K562 (cell line): ENCODE results near the gene RAB6B. TPM values are rescaled to one million over a fixed set of nuclear protein-coding genes. Genes with fewer than 3 reads are reported as not detected.

Experiments used
- ATAC-seq: fragments of 200-7000 bp; cut with Tn5 transposase; 3 replicates; pipeline ENCODE4 v1.9.1; 2020; ENCODE audit warnings: moderate library complexity
- BruUV-seq: library from RNA; stranded (reverse); fragments of 400-500 nt; replicated peaks from 2 replicates; lab custom pipeline; 2021; lab: Mats Ljungman, UMichigan
- CTCF ChIA-PET: fragments of 300-600 bp; formaldehyde crosslinking; extraction: SDS; loops from one replicate; lab custom pipeline; 2021; ENCODE audit warnings: low intra/inter-chr PET ratio; lab: Yijun Ruan, JAX
- POLR2A ChIA-PET: fragments of 300-600, 350-650 bp; sonication (Branson Sonifier 250); formaldehyde crosslinking; extraction: SDS; loops from one replicate; lab custom pipeline; 2021; ENCODE audit warnings: antibody characterized with exemption, inconsistent platforms; lab: Yijun Ruan, JAX
- DNase-seq, 4 experiments: peaks; one replicate each; pipeline versions ENCODE4 v3.0.0 to v3.0.0-alpha.2; 2011 to 2018; ENCODE audit warnings: low spot score in 3 of 4, mixed read lengths in 3 of 4; ENCODE audit errors: extremely low read depth in 1 of 4
- FAIRE-seq: peaks from 2 replicates; lab custom pipeline; 2011; peaks lifted over from hg19 to GRCh38; lab: Jason Lieb, UNC
- H2AFZ ChIP-seq: 2 replicates; pipeline ENCODE4 v1.6.0; 2011; ENCODE audit warnings: low read depth, low read length, control low read depth, inconsistent platforms
- H3K27ac ChIP-seq: fragments of 200-600 bp; 3 replicates; pipeline ENCODE4 v1.8.0; 2011; ENCODE audit warnings: low read depth, mild to moderate bottlenecking, control low read depth, inconsistent platforms, low read length, moderate library complexity, mixed read lengths; ENCODE audit errors: extremely low read depth
- H3K27me3 ChIP-seq, 2 experiments: fragments of 300-600 bp in 1 of 2; 2 replicates in 1 of 2; 3 replicates in 1 of 2; pipeline versions ENCODE4 v1.6.0 to v1.8.0; 2011; ENCODE audit warnings: inconsistent platforms in 2 of 2, low read length in 2 of 2, mild to moderate bottlenecking in 1 of 2, mixed read lengths in 1 of 2, moderate library complexity in 1 of 2; ENCODE audit not compliant: control insufficient read depth in 2 of 2, insufficient read depth in 2 of 2
- H3K36me3 ChIP-seq: fragments of 300-600 bp; 3 replicates; pipeline ENCODE4 v1.8.0; 2011; ENCODE audit warnings: mild to moderate bottlenecking, low read length, inconsistent platforms; ENCODE audit not compliant: control insufficient read depth, insufficient read depth
- H3K4me1 ChIP-seq, 2 experiments: fragments of 200-600 bp in 1 of 2; replicated peaks in 1 of 2; 2 replicates in 1 of 2; 3 replicates in 1 of 2; pipeline versions ENCODE4 v1.5.1 to v1.8.0; 2011; ENCODE audit warnings: inconsistent platforms in 2 of 2, low read length in 2 of 2, mild to moderate bottlenecking in 1 of 2, mixed read lengths in 1 of 2, moderate library complexity in 1 of 2; ENCODE audit not compliant: control insufficient read depth in 2 of 2, insufficient read depth in 2 of 2
- H3K4me2 ChIP-seq: 2 replicates; pipeline ENCODE4 v1.6.1; 2011; ENCODE audit warnings: low read length, control low read depth, inconsistent platforms, mixed read lengths; ENCODE audit not compliant: insufficient read depth
- H3K4me3 ChIP-seq: fragments of 200-600 bp; sonication (generic), shearing (Covaris generic); 2 replicates; pipeline ENCODE4 v1.5.1; 2016; ENCODE audit warnings: control low read depth, inconsistent platforms
- H3K79me2 ChIP-seq: fragments of 200-600 bp; 3 replicates; pipeline ENCODE4 v1.8.0; 2011; ENCODE audit warnings: low read length, inconsistent platforms; ENCODE audit not compliant: control insufficient read depth, insufficient read depth
- H3K9ac ChIP-seq, 2 experiments: 2 replicates each; pipeline versions ENCODE4 v1.6.0 to v1.6.1; 2011; ENCODE audit warnings: low read depth in 2 of 2, low read length in 2 of 2, control low read depth in 1 of 2, inconsistent platforms in 1 of 2, mild to moderate bottlenecking in 1 of 2, mixed read lengths in 1 of 2; ENCODE audit not compliant: insufficient read depth in 1 of 2
- H3K9me1 ChIP-seq: one replicate; pipeline ENCODE4 v1.6.0; 2011; ENCODE audit warnings: inconsistent platforms, mild to moderate bottlenecking, low read length, moderate library complexity; ENCODE audit not compliant: control insufficient read depth, insufficient read depth
- H3K9me3 ChIP-seq: replicated peaks from 2 replicates; pipeline ENCODE4 v1.5.1; 2011; ENCODE audit warnings: low read depth, low read length, inconsistent platforms; ENCODE audit not compliant: control insufficient read depth, insufficient read depth
- H4K20me1 ChIP-seq: replicated peaks from 2 replicates; pipeline ENCODE4 v1.6.1; 2011; ENCODE audit warnings: low read length, inconsistent platforms, mixed read lengths; ENCODE audit not compliant: control insufficient read depth, insufficient read depth
- ATF4 ChIP-seq: fragments of 450-650 bp; formaldehyde crosslinking; IDR thresholded peaks from 2 replicates; pipeline ENCODE4 v1.4.0; 2022; ENCODE audit warnings: mild to moderate bottlenecking, moderate library complexity
- ATF7 ChIP-seq: fragments of 450-650 bp; IDR thresholded peaks from 2 replicates; pipeline ENCODE4 v1.7.1; 2014; ENCODE audit warnings: mild to moderate bottlenecking, moderate library complexity
- CC2D1A ChIP-seq: fragments of 450-650 bp; IDR thresholded peaks from 2 replicates; pipeline ENCODE4 v1.6.1; 2017; ENCODE audit warnings: mild to moderate bottlenecking
- CREB3 ChIP-seq: fragments of 450-650 bp; conservative IDR thresholded peaks from 2 replicates; pipeline ENCODE4 v1.6.1; 2016; ENCODE audit warnings: missing genetic modification characterization, low read depth, mild to moderate bottlenecking, missing compliant biosample characterization, moderate library complexity
- DMBX1 ChIP-seq: fragments of 250-450 bp; sonication (Bioruptor Pico); IDR thresholded peaks from 2 replicates; pipeline ENCODE4 v1.8.0; 2022; ENCODE audit warnings: inconsistent platforms, mild to moderate bottlenecking, moderate library complexity, borderline replicate concordance
- HDAC6 ChIP-seq: IDR thresholded peaks from 2 replicates; pipeline ENCODE4 v1.6.1; 2012; ENCODE audit warnings: low read depth, mild to moderate bottlenecking, control low read depth, inconsistent platforms, low read length, moderate library complexity
- JUN ChIP-seq, 2 experiments: sonication (generic) in 1 of 2; formaldehyde crosslinking in 1 of 2; IDR thresholded peaks; 2 replicates each; pipeline versions ENCODE4 v1.6.1 to v1.8.0; 2012 to 2022; ENCODE audit warnings: borderline replicate concordance in 2 of 2, mild to moderate bottlenecking in 2 of 2, improper control_type of control experiment in 1 of 2, low read depth in 1 of 2, low read length in 1 of 2, missing genetic modification reagents in 1 of 2
- SIRT6 ChIP-seq: IDR thresholded peaks from one replicate; pipeline ENCODE4 v1.6.1; 2012; ENCODE audit warnings: low read depth, mild to moderate bottlenecking, control low read depth, inconsistent platforms, low read length, moderate library complexity
- SRSF9 ChIP-seq: fragments of 200-400 bp; formaldehyde crosslinking; IDR thresholded peaks from 2 replicates; pipeline ENCODE4 v1.6.1; 2017; ENCODE audit warnings: low read depth, low read length, borderline replicate concordance
- XRCC4 ChIP-seq: IDR thresholded peaks from one replicate; pipeline ENCODE4 v1.6.1; 2011; ENCODE audit not compliant: insufficient read depth, insufficient read length; ENCODE audit errors: extremely low read depth
- ZKSCAN8 ChIP-seq: fragments of 200-800 bp; sonication (Bioruptor generic); IDR thresholded peaks from 2 replicates; pipeline ENCODE4 v1.6.1; 2016; ENCODE audit warnings: missing genetic modification characterization, missing compliant biosample characterization
- ZNF263 ChIP-seq: sonication (generic); formaldehyde crosslinking; IDR thresholded peaks from 2 replicates; pipeline ENCODE4 v1.8.0; 2022; ENCODE audit warnings: mild to moderate bottlenecking, missing genetic modification reagents, borderline replicate concordance
- ZNF449 ChIP-seq: fragments of 250-450 bp; sonication (Bioruptor Pico); IDR thresholded peaks from 2 replicates; pipeline ENCODE4 v1.8.0; 2022; ENCODE audit warnings: moderate library complexity, mild to moderate bottlenecking, inconsistent platforms
- ZSCAN29 ChIP-seq: fragments of 450-650 bp; IDR thresholded peaks from 2 replicates; pipeline ENCODE4 v1.6.1; 2017
- WGBS: fragments of 100-300 bp; shearing (Covaris generic); methylation state at CpG from one replicate; pipeline ENCODE4 v1.1.6; 2016; ENCODE audit warnings: low coverage, mixed read lengths; ENCODE audit not compliant: insufficient coverage; ENCODE audit errors: missing lambda C conversion rate; 5-methylcytosine and 5-hydroxymethylcytosine counted together
- in situ Hi-C: fragments of 300-500 bp; cut with MboI; formaldehyde crosslinking; loops from 4 replicates; pipeline ENCODE4 v1.15.0; 2018; ENCODE audit warnings: inconsistent platforms, mixed read lengths
- intact Hi-C: fragments of 100-400 bp; cut with micrococcal nuclease; formaldehyde crosslinking; loops from 2 replicates; pipeline ENCODE4 v1.14.2; 2022
- polyA plus RNA-seq, 8 experiments: library from polyadenylated mRNA; depleted of rRNA in 4 of 8; stranded (reverse) in 5 of 8; unstranded in 3 of 8; fragments of >200 nt; fragmentation: Nextera tagmentation in 2 of 8; fragmentation: Illumina TruSeq in 1 of 8; extraction: Ambion mirVana in 2 of 8; extraction: Trizol in 1 of 8; gene quantifications; 2 replicates each; pipeline versions ENCODE4 v1.2.1 to v1.2.3, GENCODE V29; 2011 to 2014; ENCODE audit warnings: inconsistent platforms in 1 of 8, missing spikeins in 1 of 8
- total RNA-seq, 7 experiments: library from RNA; depleted of rRNA in 6 of 7; stranded (reverse); fragments of >200 nt in 6 of 7; fragmentation: Illumina TruSeq in 2 of 7; extraction: Trizol in 2 of 7; gene quantifications; 2 replicates each; pipeline versions ENCODE4 v1.2.1 to v1.2.3, GENCODE V29; 2011 to 2021; ENCODE audit warnings: low replicate concordance in 1 of 7

RAB6B gene
- total and polyA plus RNA-seq, 9 of the 15 experiments (the other 6 are each of a cell fraction or from before 2014, with no cell fraction given) = 0.60 to 18.1 (median 1.5) TPM

GRCh38 chr3:133880886-133881455 is 14.7 kb downstream of the RAB6B start (continued):
- TF ChIP-seq HDAC6 (no peak), SRSF9 (no peak), ATF4 (no peak), CREB3 (tag) (no peak), ZNF449 (CRISPR knock-in tag) (no peak)

GRCh38 chr3:133880287-133880686 is 15.4 kb downstream of the RAB6B start:
- H3K4me2 ChIP-seq = no peak overlapping the region
- H3K4me3 ChIP-seq = no peak overlapping the region
- DNase-seq (no peak), FAIRE-seq (no peak), ATAC-seq (no peak)
- WGBS = 70% methylated on average over 5 of the region's 5 CpGs
- CTCF ChIA-PET = no interaction called here
- H3K9ac ChIP-seq = peak overlapping the region in 1 of 2 experiments; percentile 20; a peak in 1 of 4 replicates
- intact Hi-C loops = no loop called here
- POLR2A ChIA-PET = interaction anchor here (0.6 to 1.2 kb wide), 2 partner anchors 22 to 359 kb away, joined by 3 read pairs; no protein-coding TSS in a partner anchor
- H3K79me2 ChIP-seq = peaks cover 4% of the 10 kb centered on the region; the same call in 1 of the 3 replicates
- no peaks in the 10 kb centered on the region for H3K9me1 ChIP-seq
- no peak overlapping the region for H3K27ac ChIP-seq
- in situ Hi-C loops = no loop called here
- H4K20me1 ChIP-seq = no peaks in the 10 kb centered on the region; the same call in 1 of the 2 replicates
- peaks cover 3% of the 10 kb centered on the region; the same call in 1 of the 2 replicates for H3K9me3 ChIP-seq
- H3K27me3 ChIP-seq = no peaks in the 10 kb centered on the region
- H2AFZ ChIP-seq = no peak overlapping the region
- H3K4me1 ChIP-seq = peaks cover 3 to 14% of the 10 kb centered on the region in 2 experiments; a peak in 3 of 5 replicates
- TF ChIP-seq JUN (IDR thresholded peaks at IDR 0.05; ENCODE audit: borderline replicate concordance, low read depth, low read length) (no peak), JUN (CRISPR knock-in tag; IDR thresholded peaks at IDR 0.05; ENCODE audit: borderline replicate concordance) (no peak), ZSCAN29 (no peak), ZKSCAN8 (CRISPR knock-in tag) (no peak), SIRT6 (no peak), ATF7 (no peak), CC2D1A (no peak), XRCC4 (no peak), ZNF263 (CRISPR knock-in tag) (no peak), DMBX1 (CRISPR knock-in tag) (no peak)
- no TSS peak for BruUV-seq
- no peaks in the 10 kb centered on the region for H3K36me3 ChIP-seq
